Right atrium auricular region (tissue), 2 donors: ENCODE results near the gene IFT43. TPM values are rescaled to one million over a fixed set of nuclear protein-coding genes. Genes with fewer than 3 reads are reported as not detected.

Experiments used
- DNase-seq: peaks from one replicate; pipeline ENCODE4 v3.0.0-alpha.2; 2019; ENCODE audit warnings: low spot score
- H3K27ac ChIP-seq, 2 donors: fragments of 200-600 bp; sonication (generic); 1 replicate in 1 of 2; 2 replicates in 1 of 2; pipeline ENCODE4 v1.5.1; 2016 to 2019
- H3K27me3 ChIP-seq, 2 donors: fragments of 200-600 bp; sonication (generic); one replicate each; pipeline versions ENCODE4 v1.5.1 to v1.6.0; 2017 to 2019
- H3K36me3 ChIP-seq: fragments of 200-600 bp; sonication (generic); one replicate; pipeline ENCODE4 v1.5.1; 2016
- H3K4me1 ChIP-seq, 2 donors: fragments of 200-600 bp; sonication (generic); one replicate each; pipeline versions ENCODE4 v1.5.1 to v1.6.0; 2017 to 2019
- H3K4me3 ChIP-seq, 2 donors: fragments of 200-600 bp; sonication (generic); 1 replicate in 1 of 2; 2 replicates in 1 of 2; pipeline ENCODE4 v1.5.1; 2017 to 2019; ENCODE audit warnings: mild to moderate bottlenecking in 1 of 2, moderate library complexity in 1 of 2
- H3K9me3 ChIP-seq, 2 donors: fragments of 200-600 bp; sonication (generic); one replicate each; pipeline ENCODE4 v1.5.1; 2019
- total RNA-seq, 2 donors: library from RNA; depleted of rRNA; stranded (reverse); fragments of >200 nt; gene quantifications; one replicate each; pipeline ENCODE4 v1.1.0, GENCODE V29; 2016
- TF ChIP-seq, protein P1 (sequence below), 2 donors: fragments of 200-600 bp; sonication (generic); IDR thresholded peaks; one replicate each; pipeline ENCODE4 v1.5.1; 2019; ENCODE audit warnings: antibody characterized with exemption in 2 of 2

IFT43 gene
- total RNA-seq, 2 donors from 2014 or later = 32.6 to 59.0 TPM

DNA sequence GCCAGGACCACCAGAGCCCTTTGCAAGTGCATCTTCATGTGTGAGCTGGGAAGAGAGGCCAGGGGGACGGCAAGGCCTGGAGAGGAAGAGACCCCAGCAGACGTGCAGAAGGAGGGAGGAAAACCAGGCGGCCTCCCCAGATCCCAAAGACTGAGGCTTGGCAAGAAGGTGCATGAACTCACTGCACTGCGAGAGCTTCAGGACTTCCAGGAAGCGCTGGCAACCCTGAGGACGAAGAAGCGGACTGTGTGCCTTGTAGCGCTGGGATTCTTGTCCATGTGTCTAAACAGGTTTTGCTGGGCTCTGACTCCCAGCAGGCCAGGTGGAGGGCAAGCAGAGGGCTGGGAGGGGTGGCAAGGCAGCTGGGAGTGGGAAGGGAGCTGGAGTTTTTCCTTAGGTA is 4.7 kb upstream of the IFT43 start:
- TF ChIP-seq, protein P1, sequence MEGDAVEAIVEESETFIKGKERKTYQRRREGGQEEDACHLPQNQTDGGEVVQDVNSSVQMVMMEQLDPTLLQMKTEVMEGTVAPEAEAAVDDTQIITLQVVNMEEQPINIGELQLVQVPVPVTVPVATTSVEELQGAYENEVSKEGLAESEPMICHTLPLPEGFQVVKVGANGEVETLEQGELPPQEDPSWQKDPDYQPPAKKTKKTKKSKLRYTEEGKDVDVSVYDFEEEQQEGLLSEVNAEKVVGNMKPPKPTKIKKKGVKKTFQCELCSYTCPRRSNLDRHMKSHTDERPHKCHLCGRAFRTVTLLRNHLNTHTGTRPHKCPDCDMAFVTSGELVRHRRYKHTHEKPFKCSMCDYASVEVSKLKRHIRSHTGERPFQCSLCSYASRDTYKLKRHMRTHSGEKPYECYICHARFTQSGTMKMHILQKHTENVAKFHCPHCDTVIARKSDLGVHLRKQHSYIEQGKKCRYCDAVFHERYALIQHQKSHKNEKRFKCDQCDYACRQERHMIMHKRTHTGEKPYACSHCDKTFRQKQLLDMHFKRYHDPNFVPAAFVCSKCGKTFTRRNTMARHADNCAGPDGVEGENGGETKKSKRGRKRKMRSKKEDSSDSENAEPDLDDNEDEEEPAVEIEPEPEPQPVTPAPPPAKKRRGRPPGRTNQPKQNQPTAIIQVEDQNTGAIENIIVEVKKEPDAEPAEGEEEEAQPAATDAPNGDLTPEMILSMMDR (IDR thresholded peaks at IDR 0.05) = no peak
- no peak for DNase-seq
- Histone ChIP-seq H3K9me3 (no peaks in the 10 kb centered on the region), H3K27me3 (no peaks in the 10 kb centered on the region), H3K27ac (peak overlapping the region; percentile 97 to 99), H3K36me3 (no peaks in the 10 kb centered on the region), H3K4me1 (peaks cover 0 to 57% of the 10 kb centered on the region in 2 donors), H3K4me3 (peak overlapping the region; percentile 69 to 72)

DNA sequence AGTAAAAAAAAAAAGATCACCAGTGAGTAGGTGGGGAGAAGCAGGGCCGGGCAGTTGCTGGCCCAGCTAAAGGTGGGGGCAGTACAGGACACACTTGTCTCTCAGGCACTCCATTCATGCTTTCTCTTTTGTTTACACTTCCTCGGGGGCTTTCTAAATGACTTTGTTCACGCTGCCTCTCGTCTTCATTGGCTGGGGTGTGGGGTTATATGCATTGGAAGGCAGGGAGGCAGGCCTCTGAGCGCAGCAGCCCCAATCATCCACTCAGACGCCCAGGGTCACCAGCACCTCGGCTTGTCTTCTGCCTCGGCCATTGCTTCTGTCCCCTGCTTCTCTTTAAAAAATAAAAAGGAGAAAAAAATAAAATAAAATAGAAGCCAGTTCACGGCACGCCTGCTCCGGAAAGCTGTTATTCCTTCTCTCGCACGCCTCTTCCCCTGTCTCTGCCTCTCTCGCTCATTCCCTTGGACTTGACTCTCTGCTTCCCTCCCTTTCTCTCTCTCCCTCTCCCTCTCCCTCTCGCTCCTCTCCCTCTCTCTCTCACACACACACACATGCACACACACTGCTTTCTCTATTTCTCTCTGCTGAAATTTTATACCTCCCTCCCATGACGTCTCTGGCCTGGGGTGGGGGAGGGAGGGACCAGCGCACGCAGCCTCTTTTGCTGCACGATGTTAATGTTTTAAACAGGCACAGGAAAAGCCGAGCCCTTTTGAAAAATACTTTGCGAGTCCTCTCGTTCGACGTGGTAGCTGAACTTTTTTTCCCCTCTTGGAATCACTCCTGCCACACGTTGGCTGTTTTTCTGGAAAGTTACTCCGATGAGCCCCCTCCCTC is 3.9 kb upstream of the IFT43 start, which contains the start of gene TGFB3:
Gene TGFB3, minus strand, starts transcription at position 570 of the 840 bp plus-strand sequence. CDS start 1,102 bp downstream, outside the sequence.
- no peaks in the 10 kb centered on the region for H3K27me3 ChIP-seq
- no peaks in the 10 kb centered on the region for H3K9me3 ChIP-seq
- H3K4me3 ChIP-seq = peak within 1 kb of the TSS; percentile 69 to 72
- no peaks in the 10 kb centered on the region for H3K36me3 ChIP-seq
- TF ChIP-seq, protein P1 (IDR thresholded peaks at IDR 0.05) = peak in 1 of 2 donors; percentile 17
- peak; percentile 87 for DNase-seq
- peaks cover 0 to 65% of the 10 kb centered on the region in 2 donors for H3K4me1 ChIP-seq
- peak within 1 kb of the TSS; percentile 97 to 99 for H3K27ac ChIP-seq

GRCh38 chr14:75982266-75983018 is 3.1 kb upstream of the IFT43 start:
- no peaks in the 10 kb centered on the region for H3K9me3 ChIP-seq
- no peaks in the 10 kb centered on the region for H3K36me3 ChIP-seq
- peak; percentile 87 for DNase-seq
- no peaks in the 10 kb centered on the region for H3K27me3 ChIP-seq
- peak overlapping the region; percentile 97 to 99 for H3K27ac ChIP-seq
- H3K4me1 ChIP-seq = peaks cover 0 to 67% of the 10 kb centered on the region in 2 donors
- TF ChIP-seq, protein P1 (IDR thresholded peaks at IDR 0.05) = peak; percentile 74 to 92
- H3K4me3 ChIP-seq = peak overlapping the region; percentile 69 to 72

- H3K4me1 ChIP-seq = peaks cover 0 to 66% of the 10 kb centered on the region in 2 donors
- peak overlapping the region; percentile 97 to 99 for H3K27ac ChIP-seq
- no peaks in the 10 kb centered on the region for H3K36me3 ChIP-seq
- TF ChIP-seq, protein P1 (IDR thresholded peaks at IDR 0.05) = no peak
- no peak for DNase-seq
- H3K4me3 ChIP-seq = peak overlapping the region; percentile 69 to 72
- H3K9me3 ChIP-seq = no peaks in the 10 kb centered on the region
- no peaks in the 10 kb centered on the region for H3K27me3 ChIP-seq
These were observed 2.6 kb upstream of the IFT43 start for GRCh38 chr14:75983019-75983358.

DNA sequence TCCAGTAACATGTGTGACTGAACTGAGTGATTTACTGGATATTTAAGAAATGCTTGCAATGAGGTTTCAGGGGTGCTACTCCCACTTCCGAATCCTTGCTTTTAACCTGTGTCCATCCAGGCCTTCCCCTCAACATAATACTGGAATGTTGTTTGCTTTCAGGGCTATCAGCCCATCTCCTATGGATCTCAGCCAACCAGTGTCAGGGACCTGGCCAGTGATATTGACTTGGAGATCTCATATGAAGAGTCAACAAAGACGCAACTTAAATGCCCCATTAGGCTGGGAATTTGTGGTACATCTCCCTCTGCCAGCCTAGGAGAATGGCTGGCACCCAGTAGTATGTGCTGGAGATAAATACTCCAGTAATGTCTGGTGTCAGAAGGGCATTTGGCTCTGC is 889 bp upstream of the IFT43 start:
- H3K4me3 ChIP-seq = no peak overlapping the region
- peak overlapping the region; percentile 97 to 99 for H3K27ac ChIP-seq
- no peaks in the 10 kb centered on the region for H3K27me3 ChIP-seq
- TF ChIP-seq, protein P1 (IDR thresholded peaks at IDR 0.05) = no peak
- no peaks in the 10 kb centered on the region for H3K9me3 ChIP-seq
- H3K4me1 ChIP-seq = peaks cover 0 to 63% of the 10 kb centered on the region in 2 donors
- peaks cover 5% of the 10 kb centered on the region for H3K36me3 ChIP-seq
- DNase-seq = no peak
